HG03139 (cell line): Measurements from ENCODE around the gene TEN1.
A peak's percentile ranks its signal among the peaks of the same experiment; 100 is the strongest.

Experiments used
- ATAC-seq: cut with Tn5 transposase; IDR thresholded peaks from one replicate; pipeline ENCODE4 v1.9.1; 2021; ENCODE audit not compliant: unreplicated experiment

The TEN1 gene

GRCh38 chr17:75976175-75976848, 2.7 kb upstream of the TEN1 start:
- ATAC-seq, result no peak

- ATAC-seq, result peak; percentile 20
Measured at GRCh38 chr17:75979705-75980187, 706 bp downstream of the TEN1 start.

GRCh38 chr17:75980188-75981018, 1.4 kb downstream of the TEN1 start:
- ATAC-seq, result no peak

GRCh38 chr17:75981019-75981615, 2.1 kb downstream of the TEN1 start:
- no peak for ATAC-seq

- ATAC-seq, result no peak
Measured at GRCh38 chr17:75983501-75984181, 4.6 kb downstream of the TEN1 start.

GRCh38 chr17:75985986-75986385, 6.9 kb downstream of the TEN1 start:
- no peak for ATAC-seq

GRCh38 chr17:75987041-75987440, 8.0 kb downstream of the TEN1 start:
- ATAC-seq, result no peak

- ATAC-seq, result no peak
Measured at GRCh38 chr17:75991396-75991795, 12.4 kb downstream of the TEN1 start.

GRCh38 chr17:75994802-75995370, 15.8 kb downstream of the TEN1 start:
- ATAC-seq, result no peak

- no peak for ATAC-seq
Measured at GRCh38 chr17:75995385-75995925, 16.4 kb downstream of the TEN1 start.

GRCh38 chr17:75996665-75997590, 17.9 kb downstream of the TEN1 start:
- no peak for ATAC-seq

- no peak for ATAC-seq
Measured at GRCh38 chr17:75998327-75998795, 19.3 kb downstream of the TEN1 start.

- ATAC-seq, result no peak
Measured at GRCh38 chr17:76000016-76000754, 21.1 kb downstream of the TEN1 start.

- ATAC-seq, result no peak
Measured at GRCh38 chr17:76000755-76001521, 21.9 kb downstream of the TEN1 start, which contains the start of gene CDK3. CDK3 (plus strand) TSS chr17:76000855; CDS start chr17:76001426, 571 bp downstream.

- ATAC-seq, result no peak
Measured at GRCh38 chr17:76002100-76002499, 23.1 kb downstream of the TEN1 start.

- ATAC-seq, result no peak
Measured at GRCh38 chr17:76003915-76004314, 24.9 kb downstream of the TEN1 start.

- no peak for ATAC-seq
Measured at GRCh38 chr17:76004750-76005262, 25.8 kb downstream of the TEN1 start.
